HepG2 (cell line): ENCODE measurements around the gene TEAD1. TPM values are rescaled to one million over a fixed set of nuclear protein-coding genes. Genes with fewer than 3 reads are reported as not detected.

ENCODE experiments used
- ATF7 ChIP-seq, 2 experiments: fragments of 450-650 bp in 1 of 2; sonication (generic) in 1 of 2; formaldehyde crosslinking in 1 of 2; IDR thresholded peaks; 2 replicates each; pipeline versions ENCODE4 v1.4.0 to v1.6.1; 2016 to 2020; ENCODE audit warnings: antibody characterized with exemption in 1 of 2, mild to moderate bottlenecking in 1 of 2, missing genetic modification reagents in 1 of 2
- HNF4A ChIP-seq: sonication (generic); formaldehyde crosslinking; IDR thresholded peaks from 2 replicates; pipeline ENCODE4 v1.4.0; 2020; ENCODE audit warnings: missing genetic modification reagents
- MAX ChIP-seq: IDR thresholded peaks from 2 replicates; pipeline ENCODE4 v1.6.1; 2012; ENCODE audit warnings: inconsistent platforms
- MXD1 ChIP-seq: sonication (generic); formaldehyde crosslinking; IDR thresholded peaks from 2 replicates; pipeline ENCODE4 v1.4.0; 2020; ENCODE audit warnings: mild to moderate bottlenecking, missing genetic modification reagents
- MZF1 ChIP-seq: sonication (generic); formaldehyde crosslinking; IDR thresholded peaks from 2 replicates; pipeline ENCODE4 v1.8.1; 2023; ENCODE audit warnings: mild to moderate bottlenecking, missing genetic modification reagents, borderline replicate concordance
- NCOR1 ChIP-seq: fragments of 200-600 bp; sonication (generic); IDR thresholded peaks from 2 replicates; pipeline ENCODE4 v1.7.0; 2017; ENCODE audit warnings: antibody characterized with exemption, low read length, borderline replicate concordance
- POGZ ChIP-seq: sonication (generic); formaldehyde crosslinking; IDR thresholded peaks from 2 replicates; pipeline ENCODE4 v1.4.0; 2020; ENCODE audit warnings: mild to moderate bottlenecking, missing genetic modification reagents
- RBFOX2 ChIP-seq: fragments of 200-400 bp; formaldehyde crosslinking; IDR thresholded peaks from 2 replicates; pipeline ENCODE4 v1.6.1; 2017; ENCODE audit warnings: low read depth, mild to moderate bottlenecking, low read length
- RXRB ChIP-seq: IDR thresholded peaks from 2 replicates; pipeline ENCODE4 v1.6.1; 2016; ENCODE audit warnings: borderline replicate concordance, missing genetic modification reagents, missing compliant biosample characterization
- SNAI1 ChIP-seq: sonication (generic); formaldehyde crosslinking; IDR thresholded peaks from 2 replicates; pipeline ENCODE4 v1.5.0; 2020; ENCODE audit warnings: mild to moderate bottlenecking, missing genetic modification reagents, borderline replicate concordance
- STAT6 ChIP-seq: sonication (generic); formaldehyde crosslinking; IDR thresholded peaks from 2 replicates; pipeline ENCODE4 v1.4.0; 2020; ENCODE audit warnings: missing genetic modification reagents, mild to moderate bottlenecking, borderline replicate concordance
- TAF1 ChIP-seq: sonication (generic); formaldehyde crosslinking; IDR thresholded peaks from 2 replicates; pipeline ENCODE4 v1.4.0; 2020; ENCODE audit warnings: missing genetic modification reagents
- TFE3 ChIP-seq: IDR thresholded peaks from 2 replicates; pipeline ENCODE4 v1.6.1; 2016
- ZBTB21 ChIP-seq: sonication (generic); formaldehyde crosslinking; IDR thresholded peaks from 2 replicates; pipeline ENCODE4 v1.4.0; 2020; ENCODE audit warnings: missing genetic modification reagents
- ZC3H13 ChIP-seq: sonication (generic); formaldehyde crosslinking; IDR thresholded peaks from 2 replicates; pipeline ENCODE4 v1.8.1; 2023; ENCODE audit warnings: mild to moderate bottlenecking, missing genetic modification reagents, moderate library complexity
- ZNF121 ChIP-seq: sonication (generic); formaldehyde crosslinking; IDR thresholded peaks from 2 replicates; pipeline ENCODE4 v1.5.0; 2020; ENCODE audit warnings: mild to moderate bottlenecking, missing genetic modification reagents
- ZNF296 ChIP-seq: sonication (generic); formaldehyde crosslinking; conservative IDR thresholded peaks from 2 replicates; pipeline ENCODE4 v1.5.0; 2020; ENCODE audit warnings: mild to moderate bottlenecking, missing genetic modification reagents
- ZNF343 ChIP-seq: sonication (generic); formaldehyde crosslinking; IDR thresholded peaks from 2 replicates; pipeline ENCODE4 v1.4.0; 2020; ENCODE audit warnings: mild to moderate bottlenecking, missing genetic modification reagents
- ZNF362 ChIP-seq: sonication (generic); formaldehyde crosslinking; IDR thresholded peaks from 2 replicates; pipeline ENCODE4 v1.4.0; 2020; ENCODE audit warnings: missing genetic modification reagents, mild to moderate bottlenecking, borderline replicate concordance
- ZNF589 ChIP-seq: sonication (generic); formaldehyde crosslinking; conservative IDR thresholded peaks from 2 replicates; pipeline ENCODE4 v1.8.0; 2022; ENCODE audit warnings: mild to moderate bottlenecking, moderate library complexity, missing genetic modification reagents
- ZNF605 ChIP-seq: sonication (generic); formaldehyde crosslinking; IDR thresholded peaks from 2 replicates; pipeline ENCODE4 v1.8.0; 2022; ENCODE audit warnings: mild to moderate bottlenecking, missing genetic modification reagents
- ZNF782 ChIP-seq: sonication (generic); formaldehyde crosslinking; IDR thresholded peaks from 2 replicates; pipeline ENCODE4 v1.4.0; 2020; ENCODE audit warnings: missing genetic modification reagents, mild to moderate bottlenecking, borderline replicate concordance
- ZNF816 ChIP-seq: sonication (generic); formaldehyde crosslinking; IDR thresholded peaks from 2 replicates; pipeline ENCODE4 v1.8.0; 2022; ENCODE audit warnings: missing genetic modification reagents, mild to moderate bottlenecking, borderline replicate concordance
- ZNF879 ChIP-seq: sonication (generic); formaldehyde crosslinking; IDR thresholded peaks from 2 replicates; pipeline ENCODE4 v1.8.1; 2023; ENCODE audit warnings: missing genetic modification reagents
- polyA plus RNA-seq, 8 experiments: library from polyadenylated mRNA; depleted of rRNA in 3 of 8; stranded (reverse) in 7 of 8; unstranded in 1 of 8; fragments of >200 nt; fragmentation: Illumina TruSeq in 4 of 8; extraction: Trizol in 4 of 8; gene quantifications; 2 replicates each; pipeline versions ENCODE4 v1.2.1 to v1.2.3, GENCODE V29; 2011 to 2016; ENCODE audit warnings: low read depth in 4 of 8, missing spikeins in 1 of 8, mixed read lengths in 1 of 8; ENCODE audit not compliant: insufficient read depth in 1 of 8
- total RNA-seq, 5 experiments: library from RNA; depleted of rRNA; stranded (reverse); fragments of >200 nt; fragmentation: Illumina TruSeq; extraction: Trizol; gene quantifications; 2 replicates each; pipeline ENCODE4 v1.2.3, GENCODE V29; 2016; ENCODE audit warnings: low read depth in 1 of 5

Gene TEAD1
- total and polyA plus RNA-seq, 2 of the 13 experiments (the other 11 are each of a cell fraction or from before 2014, with no cell fraction given), result 20.1 to 30.5 TPM

GRCh38 chr11:12692229-12693075 lies 18.2 kb downstream of the TEAD1 start (continued):
- TF ChIP-seq HNF4A (CRISPR knock-in tag) (peak; percentile 87), ZNF782 (no peak), RXRB (CRISPR knock-in tag) (peak; percentile 7; the same call in 1 of the 2 replicates), MAX (peak; percentile 68), ZNF605 (peak; percentile 54; the same call in 1 of the 2 replicates), MXD1 (CRISPR knock-in tag) (no peak), NCOR1 (peak; percentile 71), TFE3 (CRISPR knock-in tag) (no peak), ZNF589 (CRISPR knock-in tag) (no peak), POGZ (CRISPR knock-in tag) (peak; percentile 83), TAF1 (0 out of 2 replicates have a peak, but pooled peaks have one; percentile 35), STAT6 (CRISPR knock-in tag) (no peak), RBFOX2 (peak; percentile 23; the same call in 1 of the 2 replicates), ATF7 (IDR thresholded peaks at IDR 0.05) (peak; percentile 93), ATF7 (CRISPR knock-in tag; IDR thresholded peaks at IDR 0.05) (peak; percentile 93), ZNF343 (CRISPR knock-in tag) (no peak), ZNF296 (CRISPR knock-in tag) (no peak), ZNF121 (0 out of 2 replicates have a peak, but pooled peaks have one; percentile 10), ZNF816 (CRISPR knock-in tag) (no peak; the same call in 1 of the 2 replicates), SNAI1 (no peak), ZNF879 (CRISPR knock-in tag) (no peak), ZNF362 (CRISPR knock-in tag) (peak; percentile 49; the same call in 1 of the 2 replicates), ZC3H13 (no peak), ZBTB21 (CRISPR knock-in tag) (peak; percentile 89), MZF1 (CRISPR knock-in tag) (no peak)
